GM13977 (cell line): ENCODE measurements around the gene CDH23.

Source experiments
- DNase-seq: peaks from one replicate; pipeline ENCODE4 v3.0.0; 2012; ENCODE audit warnings: low spot score
- in situ Hi-C: fragments of 300-500 bp; cut with MboI; formaldehyde crosslinking; loops from one replicate; pipeline ENCODE4 v1.12.0; 2022; ENCODE audit warnings: low sequenced_read_pairs, low pct_unique_long_range_greater_than_20kb, mixed read lengths, inconsistent platforms; ENCODE audit not compliant: unreplicated experiment
- TF ChIP-seq, protein P1 (sequence below): IDR thresholded peaks from 2 replicates; pipeline ENCODE4 v1.5.1; 2012; ENCODE audit warnings: mild to moderate bottlenecking, control low read depth; ENCODE audit not compliant: insufficient read depth; ENCODE audit errors: extremely low read depth, missing control alignments

The CDH23 gene

DNA sequence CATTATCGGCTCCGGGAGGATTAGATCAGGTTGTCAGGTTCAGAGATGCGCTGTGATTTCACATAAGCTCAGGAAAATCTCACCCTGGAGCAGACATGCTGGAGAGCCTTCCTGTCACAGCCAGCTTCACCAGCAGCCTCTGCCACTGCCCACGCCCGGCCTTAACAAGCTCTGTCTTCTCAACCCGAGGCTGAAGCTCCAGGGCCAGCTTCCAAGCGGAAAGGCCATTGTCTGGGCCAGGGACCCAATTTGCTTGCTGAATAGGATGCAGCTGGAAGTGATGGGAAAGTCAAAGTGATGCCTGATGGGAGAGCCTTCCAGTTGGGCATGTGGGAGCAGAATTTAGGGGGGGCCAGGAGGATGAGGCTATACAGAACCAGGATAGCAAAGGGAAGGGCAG, 286.6 kb downstream of the CDH23 start:
- TF ChIP-seq, protein P1, sequence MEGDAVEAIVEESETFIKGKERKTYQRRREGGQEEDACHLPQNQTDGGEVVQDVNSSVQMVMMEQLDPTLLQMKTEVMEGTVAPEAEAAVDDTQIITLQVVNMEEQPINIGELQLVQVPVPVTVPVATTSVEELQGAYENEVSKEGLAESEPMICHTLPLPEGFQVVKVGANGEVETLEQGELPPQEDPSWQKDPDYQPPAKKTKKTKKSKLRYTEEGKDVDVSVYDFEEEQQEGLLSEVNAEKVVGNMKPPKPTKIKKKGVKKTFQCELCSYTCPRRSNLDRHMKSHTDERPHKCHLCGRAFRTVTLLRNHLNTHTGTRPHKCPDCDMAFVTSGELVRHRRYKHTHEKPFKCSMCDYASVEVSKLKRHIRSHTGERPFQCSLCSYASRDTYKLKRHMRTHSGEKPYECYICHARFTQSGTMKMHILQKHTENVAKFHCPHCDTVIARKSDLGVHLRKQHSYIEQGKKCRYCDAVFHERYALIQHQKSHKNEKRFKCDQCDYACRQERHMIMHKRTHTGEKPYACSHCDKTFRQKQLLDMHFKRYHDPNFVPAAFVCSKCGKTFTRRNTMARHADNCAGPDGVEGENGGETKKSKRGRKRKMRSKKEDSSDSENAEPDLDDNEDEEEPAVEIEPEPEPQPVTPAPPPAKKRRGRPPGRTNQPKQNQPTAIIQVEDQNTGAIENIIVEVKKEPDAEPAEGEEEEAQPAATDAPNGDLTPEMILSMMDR = no peak
- DNase-seq = no peak
- in situ Hi-C loops = no loop called here

DNA sequence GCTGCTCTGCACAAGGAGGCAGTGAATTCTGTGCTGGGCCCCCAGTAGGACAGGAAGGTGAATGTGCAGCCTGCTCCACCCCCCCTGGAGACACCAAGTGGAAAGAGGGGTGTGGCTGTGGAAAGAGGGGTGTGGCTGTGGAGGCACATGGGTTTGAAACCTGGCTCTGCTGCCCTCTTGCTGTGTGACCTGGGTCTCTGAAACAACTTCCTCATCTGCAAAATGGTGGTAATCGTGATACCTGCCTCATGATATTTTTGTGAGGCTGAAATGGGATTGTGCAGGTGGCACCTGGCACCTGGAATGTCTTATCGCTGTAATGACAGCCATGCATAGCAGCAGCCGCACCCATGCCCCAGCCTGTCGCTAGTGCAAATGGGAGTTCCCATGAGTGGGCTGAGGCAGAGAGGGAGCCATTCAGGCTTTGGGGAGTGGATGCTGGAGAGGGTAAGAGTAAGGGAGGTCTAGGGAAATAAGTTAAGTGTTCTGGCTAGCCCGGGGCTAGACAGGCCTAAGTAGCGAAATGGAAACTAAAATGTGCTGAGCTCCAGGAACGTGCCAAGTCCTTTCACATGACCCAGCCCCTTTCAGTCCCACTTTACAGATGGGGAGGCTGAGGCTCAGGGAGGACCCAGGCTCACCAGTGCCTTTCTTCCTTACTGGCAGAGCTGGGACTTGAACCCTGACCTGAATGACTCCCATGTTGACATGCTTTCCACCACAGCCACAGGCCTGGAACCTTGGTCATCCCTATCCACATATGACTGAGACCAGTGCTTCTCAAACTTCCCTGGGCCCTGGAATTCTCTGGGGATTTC, 287.8 kb downstream of the CDH23 start:
- no peak for DNase-seq
- TF ChIP-seq, protein P1 = no peak
- in situ Hi-C loops = no loop called here

DNA sequence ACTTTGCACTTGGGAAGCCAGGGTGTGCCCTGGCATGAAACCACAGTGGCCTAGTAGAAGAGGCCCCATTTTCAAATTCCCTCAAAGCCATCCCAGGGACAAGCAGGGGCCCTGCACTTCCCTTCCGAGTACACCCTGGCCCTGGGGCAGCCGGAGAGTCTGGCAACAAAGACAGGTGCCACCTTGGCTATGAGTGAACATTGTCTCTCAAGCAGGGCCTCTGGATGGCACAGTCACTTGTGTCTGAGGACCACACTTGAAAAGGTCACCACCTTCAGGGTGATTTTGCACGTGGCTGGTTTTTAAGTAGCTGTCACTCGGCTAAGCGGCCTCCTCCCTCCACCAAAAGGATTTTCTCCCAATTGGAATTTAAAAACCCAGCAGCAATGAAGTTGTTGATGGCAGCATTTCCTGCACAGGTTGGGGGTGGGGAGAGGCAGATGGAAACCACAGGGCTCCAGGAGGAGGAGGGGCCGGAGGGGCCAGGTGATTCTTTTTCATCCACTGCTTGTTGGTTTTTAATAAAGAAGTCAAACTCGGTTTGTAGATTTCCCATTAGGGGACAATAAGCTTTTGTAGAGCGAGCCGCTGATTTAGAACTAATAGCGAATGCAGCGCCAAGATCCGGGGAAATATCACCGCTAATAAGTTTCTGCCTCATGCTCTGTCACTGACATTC, 289.0 kb downstream of the CDH23 start:
- in situ Hi-C loops = no loop called here

DNA sequence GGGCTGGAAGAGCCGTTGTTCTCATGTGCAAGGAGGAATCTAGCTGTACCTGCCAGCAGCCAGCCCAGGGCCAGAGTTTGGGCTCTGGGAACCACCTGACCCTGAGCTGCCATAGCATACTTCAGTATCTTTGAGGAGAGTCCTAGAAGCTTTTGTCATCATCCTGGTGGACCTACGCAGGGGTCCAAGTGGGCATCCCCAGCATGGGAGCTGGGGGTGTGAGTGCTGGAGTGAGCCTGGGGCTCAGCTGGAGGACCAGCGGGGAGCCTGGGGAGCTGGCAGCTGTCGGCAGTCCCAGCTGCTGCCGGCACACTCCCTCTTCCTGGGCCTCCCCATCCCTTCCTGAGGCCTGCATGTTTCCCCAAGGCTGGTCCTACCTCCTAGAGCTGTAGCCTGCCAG, 290.4 kb downstream of the CDH23 start:
- in situ Hi-C loops = no loop called here
- DNase-seq = no peak
- TF ChIP-seq, protein P1 = no peak

More for the DNA sequence above, 289.0 kb downstream of the CDH23 start:
- TF ChIP-seq, protein P1 = no peak
- DNase-seq = no peak

DNA sequence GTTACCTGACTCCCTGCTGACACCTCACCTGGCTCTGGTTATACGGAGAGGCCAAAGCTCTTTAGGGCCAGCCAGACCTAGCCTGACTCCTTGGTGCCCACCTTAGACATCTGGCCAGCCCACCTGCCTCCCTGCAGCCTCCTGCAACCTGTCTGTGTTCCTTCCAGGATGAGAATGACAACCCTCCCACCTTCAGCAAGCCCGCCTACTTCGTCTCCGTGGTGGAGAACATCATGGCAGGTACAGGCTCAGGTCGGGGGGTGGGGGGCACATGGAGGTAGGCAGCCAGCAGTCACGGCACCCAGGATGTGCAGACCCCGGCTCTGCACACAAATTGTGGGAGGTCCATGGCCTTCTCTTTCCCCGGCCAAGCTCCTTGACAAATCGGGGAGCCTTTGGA, 290.8 kb downstream of the CDH23 start:
- TF ChIP-seq, protein P1 = no peak
- no peak for DNase-seq
- in situ Hi-C loops = no loop called here

DNA sequence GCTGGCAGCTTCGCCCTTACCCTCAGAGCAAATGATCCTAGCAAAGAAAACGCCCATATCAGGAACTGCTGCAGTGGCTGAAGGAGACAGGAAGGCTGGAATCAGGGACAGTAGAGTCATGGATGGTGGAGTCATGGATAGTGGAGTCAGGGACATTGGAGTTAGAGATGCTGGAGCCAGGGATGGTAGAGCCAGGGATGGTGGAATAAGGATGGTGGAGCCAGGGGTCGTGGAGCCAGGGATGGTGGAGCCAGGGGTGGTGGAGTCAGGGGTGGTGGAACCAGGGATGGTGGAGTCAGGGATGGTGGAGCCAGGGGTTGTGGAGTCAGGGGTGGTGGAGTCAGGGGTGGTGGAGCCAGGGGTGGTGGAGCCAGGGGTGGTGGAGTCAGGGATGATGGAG, 291.5 kb downstream of the CDH23 start:
- TF ChIP-seq, protein P1 = no peak
- in situ Hi-C loops = no loop called here
- DNase-seq = no peak
